Hypothalamus (tissue), 51 donors: ENCODE results near the gene XAB2.

Experiments used
- DNase-seq, 51 donors: peaks; one replicate each; lab custom pipeline; 2025; lab: John Stamatoyannopoulos, UW

The XAB2 gene

DNA sequence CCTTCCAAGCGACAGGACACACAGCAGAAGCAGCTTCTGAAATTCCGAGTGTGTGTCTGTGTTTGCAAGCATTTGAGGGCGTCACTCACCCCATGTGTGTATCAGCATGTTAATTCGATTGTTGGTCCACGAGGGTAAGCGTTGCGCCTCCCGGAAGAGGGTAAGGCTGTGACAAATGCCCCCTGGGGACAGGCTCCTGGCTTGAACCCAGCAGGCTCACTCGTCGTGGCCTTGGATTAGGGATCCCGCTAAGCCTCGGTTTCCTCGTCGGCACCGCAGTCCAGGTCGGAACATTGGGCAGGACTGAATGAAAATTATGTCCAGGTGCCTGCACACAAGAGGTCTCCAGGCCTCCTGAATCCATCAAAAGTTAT, 7.0 kb upstream of the XAB2 start:
- DNase-seq, result no peak

GRCh38 chr19:7635670-7636069, 6.3 kb upstream of the XAB2 start:
- no peak for DNase-seq

DNA sequence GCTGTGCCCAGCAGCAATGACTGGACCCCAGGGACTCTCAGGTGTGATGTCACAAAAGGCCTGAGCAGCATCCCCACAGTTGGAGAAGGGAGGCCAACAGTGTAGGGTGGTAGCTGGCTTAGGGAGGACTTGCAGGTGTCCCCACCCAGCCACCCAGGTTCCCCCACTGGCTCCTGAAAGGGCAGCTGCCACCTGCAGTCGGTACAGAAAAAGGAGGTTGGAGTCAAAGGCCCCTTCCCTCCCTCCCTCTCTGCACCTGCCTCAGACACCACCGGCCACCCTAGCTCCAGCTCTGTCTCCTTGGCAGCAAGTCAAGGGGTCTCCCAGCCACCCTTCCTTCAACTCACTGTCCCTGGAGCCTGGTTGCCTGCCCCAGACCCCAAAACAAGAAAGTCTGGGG, 4.4 kb upstream of the XAB2 start, which contains the start of gene PCP2:
Gene PCP2 (minus strand): TSS at position 22 of the 400 bp plus-strand sequence. CDS start 262 bp downstream, outside the sequence.
- DNase-seq, result no peak

- no peak for DNase-seq
Measured at GRCh38 chr19:7632340-7633203, 3.2 kb upstream of the XAB2 start.

DNA sequence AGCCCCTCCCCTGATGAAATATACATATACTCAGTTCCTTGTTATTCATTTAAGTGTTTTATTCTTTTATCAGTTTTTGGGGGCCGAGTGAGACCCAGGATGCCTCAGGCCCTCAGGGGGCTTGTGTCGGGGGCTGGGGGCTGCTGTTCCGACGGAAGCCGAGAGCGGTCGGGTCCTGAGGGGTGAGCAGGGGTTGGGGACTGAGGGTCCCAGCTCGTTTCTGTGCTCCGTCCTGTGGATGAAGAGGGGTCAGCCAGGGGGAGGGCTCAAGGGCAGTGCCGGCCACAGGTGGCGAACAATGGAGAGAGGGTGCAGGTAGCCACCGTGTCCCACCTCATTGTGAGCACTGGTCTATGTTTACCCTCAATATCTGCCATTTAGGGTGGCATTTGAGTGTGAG, 2.2 kb upstream of the XAB2 start:
- DNase-seq, result no peak

DNA sequence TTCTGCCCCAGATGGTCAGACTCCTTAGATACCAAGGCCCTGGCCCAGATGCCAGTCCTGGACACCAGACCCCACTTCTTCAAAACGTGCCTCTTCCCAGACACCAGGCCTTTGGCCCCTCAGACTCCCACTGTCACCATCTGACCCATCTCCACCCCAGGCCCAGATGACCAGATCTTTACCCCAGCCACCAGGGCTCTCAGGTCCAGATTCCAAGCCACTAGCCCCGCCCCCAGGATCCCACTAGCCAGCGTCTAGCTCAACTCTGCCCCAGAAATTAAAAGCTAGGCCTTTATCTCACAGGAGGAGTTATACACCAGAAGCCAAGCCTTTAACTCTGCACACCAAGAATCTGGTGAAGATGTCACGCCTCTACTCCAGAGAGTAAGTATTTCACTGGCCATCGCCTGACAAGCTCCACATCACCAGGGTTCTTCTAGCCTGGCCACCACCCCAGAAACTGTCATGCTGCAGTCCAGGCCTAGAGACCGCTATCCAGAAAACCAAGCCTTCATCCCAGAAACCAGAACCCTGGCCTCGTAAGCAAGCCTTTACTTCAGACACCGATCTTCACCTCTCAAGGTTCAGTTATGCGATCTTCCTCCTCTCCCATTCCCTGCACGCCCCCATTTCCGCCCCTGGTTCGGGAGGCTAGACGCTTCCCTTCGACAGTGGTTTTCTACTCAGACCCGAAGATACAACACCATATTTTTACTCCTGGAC, 595 bp downstream of the XAB2 start:
- no peak for DNase-seq

DNA sequence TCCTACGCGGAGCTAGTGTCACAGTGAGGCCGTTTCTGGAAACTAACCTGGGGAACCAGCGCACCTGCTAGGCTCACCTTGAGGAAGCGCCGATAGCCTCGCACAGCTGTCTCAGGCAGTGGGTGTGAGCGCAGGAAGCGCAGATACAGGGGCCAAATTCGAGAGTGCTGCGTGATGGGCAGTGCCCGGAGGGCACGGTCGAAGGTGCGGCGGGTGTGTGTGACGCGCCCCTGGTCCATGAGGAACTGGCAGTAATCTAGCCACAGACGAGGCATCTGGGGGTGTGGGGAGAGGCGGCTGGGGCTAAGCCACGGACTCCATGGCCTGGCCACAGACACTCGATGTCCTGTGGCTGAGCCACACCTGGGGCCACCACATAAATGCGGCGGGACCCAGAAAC, 2.2 kb downstream of the XAB2 start:
- no peak for DNase-seq

DNA sequence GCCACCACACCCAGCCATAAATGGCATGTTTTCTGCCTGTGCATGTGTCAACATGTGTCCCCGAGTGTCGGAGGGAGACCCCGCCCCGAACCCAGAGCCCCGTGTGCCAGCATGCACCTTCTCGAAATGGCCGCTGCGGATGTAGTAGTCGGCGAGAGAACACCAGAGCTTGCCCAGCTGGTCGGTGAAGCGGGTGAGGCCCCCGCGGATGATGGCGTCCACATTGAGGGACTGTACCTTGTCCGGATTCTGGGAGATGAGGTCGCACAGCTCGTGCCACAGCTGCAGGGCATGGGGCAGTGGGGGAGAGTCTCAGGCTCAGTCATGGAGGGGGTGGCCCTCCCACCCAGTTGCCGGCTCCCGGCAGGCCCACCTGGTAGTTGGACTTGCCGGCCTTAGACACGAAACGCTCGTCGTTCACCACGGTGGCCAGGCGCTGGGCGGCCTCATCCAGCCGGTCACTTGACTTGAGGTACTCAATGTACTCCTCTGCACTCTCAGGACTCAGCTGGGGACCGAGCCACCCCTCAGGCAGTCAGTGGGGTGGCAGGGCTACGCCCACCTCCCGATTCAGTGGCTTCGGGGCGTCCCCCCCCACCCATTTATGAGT, 3.5 kb downstream of the XAB2 start:
- no peak for DNase-seq

DNA sequence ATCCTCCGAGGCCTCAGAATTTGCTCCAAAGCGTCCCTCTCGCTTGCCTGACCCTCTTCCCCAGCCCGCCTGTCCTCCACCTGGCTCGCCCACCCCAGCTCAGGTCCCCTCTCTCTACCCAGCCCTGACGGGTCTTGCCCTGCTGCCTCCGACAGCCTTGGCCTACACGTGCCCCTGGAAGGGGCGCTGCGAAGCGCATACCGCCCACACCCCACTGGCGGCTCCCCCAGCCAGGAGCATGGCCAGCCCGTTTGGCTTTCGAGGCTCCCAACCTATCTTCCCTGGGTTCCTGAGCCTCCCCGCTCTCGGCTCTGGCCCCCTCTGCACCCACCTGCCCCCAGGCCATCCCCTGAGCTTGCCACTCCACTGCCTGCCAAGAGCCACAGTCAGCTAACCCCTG, 4.5 kb downstream of the XAB2 start:
- no peak for DNase-seq

DNA sequence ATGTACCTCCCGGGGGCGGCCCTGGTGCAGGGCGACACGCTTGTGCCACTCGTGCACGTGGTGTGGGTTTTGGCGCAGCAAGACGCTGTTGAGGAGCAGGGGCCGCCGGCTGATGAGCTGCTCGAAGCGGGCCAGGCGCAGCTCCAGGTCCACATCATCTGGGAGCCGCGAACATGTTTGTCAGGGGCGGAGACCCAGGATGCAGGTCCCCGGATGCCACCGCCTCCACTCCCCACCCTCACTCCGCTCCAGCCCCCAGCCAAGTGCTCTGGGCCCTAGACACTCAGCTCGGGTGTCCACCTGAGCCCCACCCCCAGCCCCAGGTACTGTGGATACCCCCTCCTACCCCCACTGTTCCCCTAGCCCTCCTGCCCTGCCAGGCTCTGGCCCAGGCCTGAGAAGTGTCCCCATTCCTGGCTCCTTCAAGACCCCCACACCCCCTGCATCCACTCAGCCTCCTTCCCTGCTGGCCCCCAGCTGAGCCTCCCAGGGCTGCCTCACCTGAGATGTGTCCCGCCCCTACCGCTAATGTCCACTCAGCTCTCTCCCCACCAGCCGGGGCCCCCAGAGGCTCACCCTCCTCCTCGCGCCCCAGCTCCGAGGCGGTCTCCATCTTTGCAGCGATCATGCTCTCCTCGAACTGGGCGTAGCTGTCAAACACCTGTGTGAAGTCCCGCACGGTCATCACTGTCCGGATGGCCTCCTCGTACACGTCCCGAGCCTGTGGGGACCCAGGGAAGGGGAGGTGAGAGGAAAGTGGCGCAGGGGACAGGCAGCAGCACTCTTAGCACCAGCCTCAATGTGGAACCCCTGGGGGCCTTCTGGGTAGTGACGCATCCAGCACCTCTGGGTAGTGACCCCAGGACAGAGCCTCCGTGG, 5.4 kb downstream of the XAB2 start:
- no peak for DNase-seq

DNA sequence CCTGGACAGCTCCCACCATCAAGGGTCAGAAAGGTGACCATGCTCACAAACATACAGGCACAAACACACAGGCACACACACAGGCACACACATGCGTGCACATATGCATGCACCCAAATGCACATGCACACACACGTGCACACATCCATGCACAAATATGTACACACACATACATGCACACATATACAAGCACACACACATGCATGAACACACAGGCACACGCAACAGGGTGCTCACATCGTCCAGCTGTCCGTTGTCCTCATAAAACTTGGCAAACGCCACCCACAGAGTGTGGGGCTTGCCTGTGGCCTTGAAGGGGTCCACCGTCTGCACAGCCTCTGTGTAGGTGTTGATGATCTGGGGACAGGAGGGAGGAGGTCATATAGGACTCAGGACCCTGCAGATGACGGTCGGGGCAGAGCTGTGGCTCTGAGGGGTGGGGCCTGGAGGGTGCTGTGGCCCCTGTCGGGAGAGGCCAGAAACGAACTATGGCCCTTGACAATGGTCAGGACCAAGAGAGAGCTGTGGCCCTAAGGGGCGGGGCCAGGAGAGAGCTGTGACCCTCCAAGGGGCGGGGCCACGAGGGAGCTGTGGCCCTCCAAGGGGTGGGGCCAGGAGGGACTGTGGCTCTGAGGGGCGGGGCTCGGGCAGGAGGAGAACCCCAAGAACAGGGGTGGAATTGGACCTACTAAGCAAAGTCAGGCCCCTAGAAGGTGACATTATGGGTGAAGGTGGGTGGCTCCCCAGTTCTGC, 6.2 kb downstream of the XAB2 start:
- no peak for DNase-seq

DNA sequence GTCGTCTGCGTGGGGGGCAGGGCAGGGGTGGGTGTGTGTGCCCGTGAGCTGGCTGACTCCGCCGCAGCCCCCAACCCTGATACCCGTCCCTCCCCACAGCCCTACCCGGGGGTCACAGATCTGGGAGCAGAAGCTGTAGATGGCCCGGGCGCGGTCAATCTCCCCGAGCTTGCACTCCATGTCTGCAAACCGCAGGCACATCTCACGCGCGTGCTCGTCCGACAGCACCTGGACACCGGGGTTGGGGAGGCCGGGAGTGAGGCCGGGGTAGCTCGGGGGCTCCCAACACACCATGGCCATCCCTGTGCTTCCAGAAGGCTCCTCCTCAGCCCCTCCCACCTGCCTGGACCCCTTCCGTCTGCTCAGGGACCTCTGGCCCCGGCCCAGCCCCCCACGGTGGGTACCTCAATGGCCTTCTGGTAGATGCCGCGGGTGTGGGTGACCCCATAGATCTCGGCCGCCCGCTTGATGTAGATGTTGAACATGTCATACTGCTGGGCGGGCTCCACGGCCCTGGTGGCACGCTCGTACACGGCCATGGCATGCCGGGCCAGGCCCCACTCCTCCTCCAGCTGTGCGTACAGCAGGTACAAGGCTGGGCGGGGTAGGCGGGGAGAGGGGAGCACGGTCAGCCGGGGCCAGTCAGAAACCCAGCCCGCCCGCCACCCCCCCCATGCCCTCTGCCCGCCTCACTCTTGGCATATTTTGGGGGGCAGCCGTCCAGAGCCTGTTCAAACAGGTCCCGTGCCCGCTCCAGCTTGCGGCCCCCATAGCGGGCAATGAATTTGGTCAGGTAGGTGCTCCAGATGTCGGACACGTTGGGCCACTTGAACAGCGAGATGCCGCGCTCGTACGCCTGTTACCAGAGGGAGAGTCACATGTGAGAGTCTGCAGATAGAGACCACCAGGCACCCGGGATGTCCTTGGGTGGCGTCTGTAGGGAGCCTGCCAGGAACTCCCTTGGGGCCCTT, 8.6 kb downstream of the XAB2 start:
- DNase-seq, result no peak

DNA sequence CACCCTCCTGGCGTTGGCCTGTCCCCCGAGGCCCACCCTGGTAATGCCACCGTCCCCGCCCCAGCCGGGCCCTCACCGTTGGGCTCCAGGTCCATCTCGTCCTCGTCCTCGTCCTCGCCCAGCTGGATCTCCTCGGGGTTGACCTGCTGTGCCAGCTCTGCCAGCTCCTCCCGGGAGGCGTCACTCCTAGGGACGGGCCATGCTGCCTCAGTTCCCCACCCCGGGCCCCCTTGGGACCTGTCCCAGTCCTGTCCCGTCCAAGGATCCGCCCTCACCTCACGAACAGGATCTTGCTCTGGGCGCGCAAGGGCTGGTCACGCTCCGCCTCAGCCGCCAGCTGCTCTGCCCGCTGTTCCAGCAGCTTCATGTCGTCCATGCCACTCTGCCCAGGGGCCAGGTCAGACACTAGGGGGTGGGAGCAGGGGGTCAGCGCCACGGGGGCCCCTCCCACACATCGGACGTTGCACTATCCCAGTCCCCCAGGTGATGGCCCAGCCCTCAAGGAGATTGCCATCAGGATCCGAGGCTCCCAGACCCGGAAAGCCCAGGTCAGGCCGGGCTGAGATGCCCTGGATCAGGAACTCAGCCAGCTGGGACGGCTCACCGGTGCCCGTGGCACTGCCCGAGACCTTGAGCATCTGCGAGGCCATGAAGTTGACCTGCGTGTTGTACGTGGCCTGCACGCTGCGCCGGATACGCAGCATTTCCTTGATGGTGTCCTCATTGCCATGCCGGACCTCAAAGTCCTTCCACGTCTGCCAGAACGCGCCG, 9.5 kb downstream of the XAB2 start:
- no peak for DNase-seq

GRCh38 chr19:7618771-7619510, 10.4 kb downstream of the XAB2 start:
- peak in 5 of 51 donors; percentile 1 to 32 (median 11) for DNase-seq

DNA sequence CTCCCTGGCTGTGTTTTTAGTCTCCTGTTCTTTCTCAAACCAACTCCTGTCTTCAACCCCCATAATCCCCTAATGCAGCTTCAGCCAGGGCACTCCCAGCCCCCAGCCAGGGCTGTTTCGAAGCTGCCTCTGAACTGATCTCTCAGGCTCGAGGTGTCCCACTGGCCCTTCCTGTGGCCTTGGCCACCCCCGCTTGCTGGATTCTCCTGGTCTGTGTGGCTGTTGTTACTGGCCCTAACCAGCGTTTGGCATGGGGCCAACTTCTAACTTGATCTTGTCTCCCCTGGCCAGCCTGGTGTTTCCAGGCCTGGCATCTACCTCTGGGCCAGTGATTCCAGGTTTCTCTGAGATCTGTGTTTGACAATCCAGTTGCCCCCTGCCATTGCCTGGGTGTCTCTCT, 11.0 kb downstream of the XAB2 start:
- peak in 1 of 51 donors; percentile 10 for DNase-seq

DNA sequence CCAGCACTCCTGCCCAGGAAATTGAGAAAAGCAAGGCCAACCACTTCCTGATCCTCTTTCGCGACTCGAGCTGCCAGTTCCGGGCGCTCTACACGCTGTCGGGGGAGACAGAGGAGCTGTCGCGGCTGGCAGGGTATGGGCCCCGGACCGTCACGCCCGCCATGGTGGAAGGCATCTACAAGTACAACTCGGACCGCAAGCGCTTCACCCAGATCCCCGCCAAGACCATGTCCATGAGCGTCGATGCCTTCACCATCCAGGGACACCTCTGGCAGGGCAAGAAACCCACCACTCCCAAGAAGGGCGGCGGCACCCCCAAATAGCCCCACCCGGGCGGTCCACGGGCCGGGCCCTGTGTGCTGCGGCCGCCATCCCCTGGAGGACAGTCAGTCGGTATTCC, 11.6 kb downstream of the XAB2 start:
- no peak for DNase-seq

GRCh38 chr19:7617172-7617571, 12.2 kb downstream of the XAB2 start:
- DNase-seq, result no peak
